Testis (tissue), 3 donors: ENCODE measurements around the gene COL5A2. TPM values are rescaled to one million over a fixed set of nuclear protein-coding genes. Genes with fewer than 3 reads are reported as not detected.

Experiments used
- DNase-seq: peaks from one replicate; pipeline ENCODE4 v3.0.0-alpha.2; 2019
- H3K27ac ChIP-seq, 2 donors: fragments of 200-600 bp; sonication (generic); one replicate each; pipeline ENCODE4 v1.5.1; 2019
- H3K27me3 ChIP-seq: fragments of 200-600 bp; sonication (generic); one replicate; pipeline ENCODE4 v1.5.1; 2019
- H3K36me3 ChIP-seq: fragments of 200-600 bp; sonication (generic); one replicate; pipeline ENCODE4 v1.5.1; 2017; ENCODE audit warnings: low read depth; ENCODE audit errors: missing control alignments
- H3K4me1 ChIP-seq: fragments of 200-600 bp; sonication (generic); one replicate; pipeline ENCODE4 v1.5.1; 2019
- H3K4me3 ChIP-seq, 2 donors: fragments of 200-600 bp; sonication (generic); one replicate each; pipeline ENCODE4 v1.5.1; 2017 to 2019
- H3K9me3 ChIP-seq: fragments of 200-600 bp; sonication (generic); one replicate; pipeline ENCODE4 v1.5.1; 2017
- CTCF ChIP-seq, 3 experiments: fragments of 450-650 bp in 2 of 3; fragments of 200-600 bp in 1 of 3; sonication (generic) in 1 of 3; IDR thresholded peaks; one replicate each; pipeline ENCODE4 v1.5.1; 2016 to 2019; ENCODE audit warnings: antibody characterized with exemption in 3 of 3, mild to moderate bottlenecking in 2 of 3, moderate library complexity in 1 of 3
- POLR2A ChIP-seq: fragments of 450-650 bp; IDR thresholded peaks from one replicate; pipeline ENCODE4 v1.6.1; 2017; ENCODE audit warnings: antibody characterized with exemption, mild to moderate bottlenecking, moderate library complexity
- WGBS, 2 donors: methylation state at CpG; one replicate each; pipeline ENCODE4 v1.1.5; 2018; 5-methylcytosine and 5-hydroxymethylcytosine counted together
- intact Hi-C: fragments of 100-400 bp; cut with DNase I; formaldehyde crosslinking; loops from one replicate; pipeline ENCODE4 v1.15.1; 2023; ENCODE audit warnings: low total_unique reads
- polyA plus RNA-seq: library from polyadenylated mRNA; stranded (reverse); fragments of 350-450 nt; fragmentation: Illumina TruSeq; extraction: RNeasy Lipid Tissue Mini Kit (QIAGEN cat#74804); gene quantifications from one replicate; pipeline ENCODE4 v1.2.3, GENCODE V29; 2014; ENCODE audit warnings: low read depth, low replicate concordance; ENCODE audit not compliant: insufficient read depth
- total RNA-seq, 2 donors: library from RNA; depleted of rRNA; stranded (reverse); fragments of >200 nt; gene quantifications; one replicate each; pipeline ENCODE4 v1.2.3, GENCODE V29; 2016

COL5A2 gene
- total and polyA plus RNA-seq, 3 donors from 2014 or later = 12.9 to 24.7 (median 15.7) TPM

- H3K4me1 ChIP-seq = no peaks in the 10 kb centered on the region
- TF ChIP-seq POLR2A (no peak), CTCF (IDR thresholded peaks at IDR 0.05) (no peak)
- no peaks in the 10 kb centered on the region for H3K27me3 ChIP-seq
- no peak overlapping the region for H3K27ac ChIP-seq
- intact Hi-C loops = no loop called here
- no peaks in the 10 kb centered on the region for H3K9me3 ChIP-seq
- no peak for DNase-seq
- no peak overlapping the region for H3K4me3 ChIP-seq
- no peaks in the 10 kb centered on the region for H3K36me3 ChIP-seq
Observed at GRCh38 chr2:189221811-189222467, 42.4 kb upstream of the COL5A2 start.

- H3K27me3 ChIP-seq = no peaks in the 10 kb centered on the region
- DNase-seq = no peak
- no peak overlapping the region for H3K4me3 ChIP-seq
- intact Hi-C loops = no loop called here
- H3K9me3 ChIP-seq = no peaks in the 10 kb centered on the region
- TF ChIP-seq POLR2A (no peak), CTCF (IDR thresholded peaks at IDR 0.05) (no peak)
- WGBS, 2 donors = 72 to 85% methylated on average over 2 of the region's 2 CpGs
- H3K27ac ChIP-seq = no peak overlapping the region
- no peaks in the 10 kb centered on the region for H3K36me3 ChIP-seq
- no peaks in the 10 kb centered on the region for H3K4me1 ChIP-seq
Observed at GRCh38 chr2:189218236-189218635, 38.7 kb upstream of the COL5A2 start.

GRCh38 chr2:189217541-189217940, 38.0 kb upstream of the COL5A2 start:
- Histone ChIP-seq H3K4me1 (no peaks in the 10 kb centered on the region), H3K27me3 (no peaks in the 10 kb centered on the region), H3K27ac (no peak overlapping the region), H3K4me3 (no peak overlapping the region), H3K36me3 (no peaks in the 10 kb centered on the region), H3K9me3 (no peaks in the 10 kb centered on the region)
- intact Hi-C loops = no loop called here
- TF ChIP-seq CTCF (IDR thresholded peaks at IDR 0.05) (no peak), POLR2A (no peak)
- no peak for DNase-seq
- WGBS, 2 donors = 74 to 78% methylated on average over 6 of the region's 6 CpGs

- no peak for DNase-seq
- no peak overlapping the region for H3K4me3 ChIP-seq
- H3K36me3 ChIP-seq = no peaks in the 10 kb centered on the region
- H3K27ac ChIP-seq = no peak overlapping the region
- TF ChIP-seq POLR2A (no peak), CTCF (IDR thresholded peaks at IDR 0.05) (no peak)
- intact Hi-C loops = no loop called here
- 80 to 87% methylated on average over 3 of the region's 3 CpGs for WGBS, 2 donors
- H3K4me1 ChIP-seq = no peaks in the 10 kb centered on the region
- H3K9me3 ChIP-seq = no peaks in the 10 kb centered on the region
- H3K27me3 ChIP-seq = no peaks in the 10 kb centered on the region
Observed at GRCh38 chr2:189217051-189217450, 37.5 kb upstream of the COL5A2 start.

GRCh38 chr2:189214484-189214883, 34.9 kb upstream of the COL5A2 start:
- Histone ChIP-seq H3K27me3 (no peaks in the 10 kb centered on the region), H3K27ac (no peak overlapping the region), H3K4me3 (no peak overlapping the region), H3K4me1 (no peaks in the 10 kb centered on the region), H3K9me3 (no peaks in the 10 kb centered on the region), H3K36me3 (no peaks in the 10 kb centered on the region)
- intact Hi-C loops = no loop called here
- TF ChIP-seq CTCF (IDR thresholded peaks at IDR 0.05) (no peak), POLR2A (no peak)
- 89 to 96% methylated on average over 2 of the region's 2 CpGs for WGBS, 2 donors
- no peak for DNase-seq
